GM12873 (cell line): ENCODE results near the gene MACO1.

Source experiments
- TF ChIP-seq, protein P1 (sequence below): IDR thresholded peaks from 2 replicates; pipeline ENCODE4 v1.5.1; 2012; ENCODE audit warnings: low read depth, mild to moderate bottlenecking, moderate library complexity, low read length, control low read depth; ENCODE audit not compliant: insufficient read depth; ENCODE audit errors: missing control alignments

The MACO1 gene

DNA sequence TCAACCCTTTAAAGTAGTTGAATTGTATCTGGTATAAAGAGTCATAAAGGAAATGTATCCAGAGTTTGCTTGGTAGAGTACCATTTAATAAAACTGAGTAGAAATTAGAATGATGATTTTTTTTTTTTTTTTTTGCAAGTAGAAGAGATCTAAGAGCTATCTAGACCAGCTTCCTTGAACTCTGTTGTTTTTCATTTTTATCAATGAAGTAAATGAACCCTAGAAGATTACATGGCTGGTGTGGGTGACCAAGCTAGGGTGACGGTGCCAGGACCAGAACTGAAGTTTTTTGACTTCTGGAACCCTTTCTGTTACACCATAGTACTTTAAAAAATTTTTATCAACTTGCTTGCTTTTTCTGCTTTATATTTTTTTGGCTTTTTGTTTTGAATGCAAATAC, 36.9 kb downstream of the MACO1 start:
- TF ChIP-seq, protein P1, sequence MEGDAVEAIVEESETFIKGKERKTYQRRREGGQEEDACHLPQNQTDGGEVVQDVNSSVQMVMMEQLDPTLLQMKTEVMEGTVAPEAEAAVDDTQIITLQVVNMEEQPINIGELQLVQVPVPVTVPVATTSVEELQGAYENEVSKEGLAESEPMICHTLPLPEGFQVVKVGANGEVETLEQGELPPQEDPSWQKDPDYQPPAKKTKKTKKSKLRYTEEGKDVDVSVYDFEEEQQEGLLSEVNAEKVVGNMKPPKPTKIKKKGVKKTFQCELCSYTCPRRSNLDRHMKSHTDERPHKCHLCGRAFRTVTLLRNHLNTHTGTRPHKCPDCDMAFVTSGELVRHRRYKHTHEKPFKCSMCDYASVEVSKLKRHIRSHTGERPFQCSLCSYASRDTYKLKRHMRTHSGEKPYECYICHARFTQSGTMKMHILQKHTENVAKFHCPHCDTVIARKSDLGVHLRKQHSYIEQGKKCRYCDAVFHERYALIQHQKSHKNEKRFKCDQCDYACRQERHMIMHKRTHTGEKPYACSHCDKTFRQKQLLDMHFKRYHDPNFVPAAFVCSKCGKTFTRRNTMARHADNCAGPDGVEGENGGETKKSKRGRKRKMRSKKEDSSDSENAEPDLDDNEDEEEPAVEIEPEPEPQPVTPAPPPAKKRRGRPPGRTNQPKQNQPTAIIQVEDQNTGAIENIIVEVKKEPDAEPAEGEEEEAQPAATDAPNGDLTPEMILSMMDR = no peak

GRCh38 chr1:25468033-25468432, 37.3 kb downstream of the MACO1 start:
- TF ChIP-seq, protein P1 = no peak

- TF ChIP-seq, protein P1 = no peak
Observed at GRCh38 chr1:25469177-25469576, 38.5 kb downstream of the MACO1 start.

DNA sequence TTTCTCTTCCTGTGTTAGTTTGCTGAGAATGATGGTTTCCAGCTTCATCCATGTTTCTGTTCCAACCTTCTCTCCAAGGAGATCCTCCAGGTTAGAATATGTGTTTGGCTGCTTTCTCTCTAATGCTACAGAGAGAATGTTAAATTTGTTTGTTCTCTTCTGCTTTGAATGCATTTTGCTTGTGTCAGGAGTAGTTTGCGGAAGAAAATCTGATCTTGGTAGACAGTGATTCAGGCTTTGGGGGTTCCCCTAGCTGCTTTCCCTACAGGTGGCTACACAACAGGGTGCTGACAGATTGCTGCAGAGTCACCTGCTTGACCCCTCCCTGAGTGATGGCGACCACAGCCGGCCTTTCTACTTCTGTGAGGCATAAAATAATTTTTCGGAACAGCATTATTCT, 41.8 kb downstream of the MACO1 start:
- TF ChIP-seq, protein P1 = no peak

DNA sequence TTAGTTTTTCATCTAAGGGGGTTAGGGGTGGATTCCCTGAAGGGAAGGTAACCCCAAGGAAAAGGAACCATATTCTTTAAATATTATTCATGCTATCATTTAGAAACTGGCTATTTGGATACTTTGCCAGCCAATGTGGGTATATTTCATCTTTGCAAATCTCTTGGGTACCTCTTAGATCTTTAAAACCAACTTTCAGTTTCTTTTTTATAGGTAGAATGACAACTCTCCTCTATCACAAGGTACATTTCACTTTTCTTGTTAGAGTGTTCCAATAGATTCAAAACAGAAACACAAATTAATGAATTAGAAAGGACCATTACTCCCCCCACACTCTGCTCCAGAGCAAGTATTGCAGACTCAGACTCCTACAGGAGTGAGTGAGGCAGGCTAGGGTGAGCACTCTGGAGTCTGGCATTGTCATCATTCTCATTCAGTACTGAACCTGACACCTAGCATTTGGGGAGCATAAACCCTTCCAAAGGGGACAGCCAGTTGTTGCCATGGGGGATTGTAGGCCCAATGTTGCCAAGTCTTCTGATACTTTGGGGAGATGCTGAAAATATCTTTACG, 43.0 kb downstream of the MACO1 start:
- TF ChIP-seq, protein P1 = no peak

DNA sequence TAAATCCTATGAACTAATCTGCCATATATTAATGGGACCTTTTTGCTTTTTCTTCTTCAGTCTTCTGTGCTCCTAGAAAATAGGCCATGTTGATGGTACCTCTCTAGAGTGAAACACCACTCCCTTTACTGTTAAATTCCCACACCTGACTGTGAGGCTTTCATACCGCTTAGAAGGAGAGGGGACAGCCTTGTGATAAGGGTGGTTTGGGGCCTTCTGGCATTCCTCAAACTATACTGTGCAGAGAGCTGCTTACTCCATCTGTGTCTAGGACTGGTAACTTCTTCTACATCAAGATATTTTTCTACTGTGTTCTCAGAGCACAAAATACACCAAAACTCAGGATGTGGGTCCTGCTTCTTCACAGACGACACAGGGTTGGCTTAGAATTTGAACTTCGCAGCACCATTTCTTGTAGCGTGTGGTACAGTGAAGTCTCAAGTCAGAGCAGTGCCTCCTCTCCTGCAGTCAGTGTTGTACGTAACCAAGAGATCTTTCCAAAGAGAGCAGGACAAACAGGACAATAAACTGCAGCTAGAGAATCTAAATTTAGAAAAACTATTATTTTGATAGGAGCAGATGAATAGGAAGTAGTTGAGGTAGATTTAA, 43.8 kb downstream of the MACO1 start:
- TF ChIP-seq, protein P1 = no peak

DNA sequence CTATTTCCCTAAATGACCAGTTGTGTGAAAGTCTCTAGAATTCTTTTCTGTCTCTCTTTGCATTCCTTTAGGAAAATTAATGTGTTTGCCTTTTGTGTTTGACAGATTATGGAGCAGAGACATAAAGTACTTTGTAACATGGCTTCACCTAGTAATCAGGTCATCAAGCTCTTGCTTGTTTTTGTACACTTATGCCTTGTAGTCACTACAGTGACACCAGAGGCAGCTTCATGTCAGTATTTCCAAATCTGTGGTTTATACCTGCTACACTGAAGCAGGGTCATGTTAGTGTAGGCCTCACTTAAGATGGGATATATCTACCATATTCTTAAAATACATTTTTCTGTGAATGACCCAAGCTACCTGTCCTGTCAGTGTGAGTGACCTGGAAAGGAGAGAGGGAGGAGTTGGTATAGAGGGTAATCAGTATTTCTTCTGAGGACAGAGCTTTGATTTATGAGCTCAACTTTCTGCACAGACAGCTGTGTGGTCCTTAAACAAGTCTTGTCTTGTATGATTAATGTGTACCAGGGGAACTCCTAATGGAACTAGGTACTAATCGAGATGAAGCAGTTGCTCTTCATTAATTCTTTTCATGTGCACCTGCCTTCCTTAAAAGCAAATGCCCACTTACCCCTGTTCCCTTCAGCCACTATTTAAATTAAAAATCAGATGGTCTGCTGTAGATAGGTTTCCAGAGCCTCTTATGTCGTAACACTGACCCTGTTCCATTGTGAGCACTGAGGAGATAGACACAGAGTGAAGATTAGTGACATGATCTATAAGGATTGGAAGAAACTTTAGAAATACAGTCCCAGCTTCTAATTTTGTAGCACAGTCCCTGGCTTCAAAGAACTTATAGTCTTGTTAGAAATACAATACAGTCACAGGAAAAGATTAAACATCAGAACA, 45.7 kb downstream of the MACO1 start:
- TF ChIP-seq, protein P1 = no peak
